ENCODE data around the gene ZNF646.
"Not testable (repeated sequence)": the region's sequence is repeated elsewhere in the genome, so short reads cannot be mapped to it uniquely, and the experiment has no call there.

Gene ZNF646

GRCh38 chr16:31092330-31092729 is 18.1 kb downstream of the ZNF646 start:
- no peak for DNase-seq (ENCODE audit: insufficient read length, low spot score)
- TF ChIP-seq, protein P1, sequence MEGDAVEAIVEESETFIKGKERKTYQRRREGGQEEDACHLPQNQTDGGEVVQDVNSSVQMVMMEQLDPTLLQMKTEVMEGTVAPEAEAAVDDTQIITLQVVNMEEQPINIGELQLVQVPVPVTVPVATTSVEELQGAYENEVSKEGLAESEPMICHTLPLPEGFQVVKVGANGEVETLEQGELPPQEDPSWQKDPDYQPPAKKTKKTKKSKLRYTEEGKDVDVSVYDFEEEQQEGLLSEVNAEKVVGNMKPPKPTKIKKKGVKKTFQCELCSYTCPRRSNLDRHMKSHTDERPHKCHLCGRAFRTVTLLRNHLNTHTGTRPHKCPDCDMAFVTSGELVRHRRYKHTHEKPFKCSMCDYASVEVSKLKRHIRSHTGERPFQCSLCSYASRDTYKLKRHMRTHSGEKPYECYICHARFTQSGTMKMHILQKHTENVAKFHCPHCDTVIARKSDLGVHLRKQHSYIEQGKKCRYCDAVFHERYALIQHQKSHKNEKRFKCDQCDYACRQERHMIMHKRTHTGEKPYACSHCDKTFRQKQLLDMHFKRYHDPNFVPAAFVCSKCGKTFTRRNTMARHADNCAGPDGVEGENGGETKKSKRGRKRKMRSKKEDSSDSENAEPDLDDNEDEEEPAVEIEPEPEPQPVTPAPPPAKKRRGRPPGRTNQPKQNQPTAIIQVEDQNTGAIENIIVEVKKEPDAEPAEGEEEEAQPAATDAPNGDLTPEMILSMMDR (IDR thresholded peaks at IDR 0.05; ENCODE audit: insufficient read depth, missing control alignments): no peak

GRCh38 chr16:31093132-31093703 is 19.0 kb downstream of the ZNF646 start:
- DNase-seq (ENCODE audit: insufficient read length, low spot score) (no peak), FAIRE-seq (no peak)
- TF ChIP-seq, protein P1 (IDR thresholded peaks at IDR 0.05; ENCODE audit: insufficient read depth, missing control alignments): no peak

More at GRCh38 chr16:31092330-31092729, 18.1 kb downstream of the ZNF646 start:
- no peak for FAIRE-seq

GRCh38 chr16:31094088-31094423 is 19.8 kb downstream of the ZNF646 start:
- FAIRE-seq: no peak
- DNase-seq (ENCODE audit: insufficient read length, low spot score): no peak

DNA sequence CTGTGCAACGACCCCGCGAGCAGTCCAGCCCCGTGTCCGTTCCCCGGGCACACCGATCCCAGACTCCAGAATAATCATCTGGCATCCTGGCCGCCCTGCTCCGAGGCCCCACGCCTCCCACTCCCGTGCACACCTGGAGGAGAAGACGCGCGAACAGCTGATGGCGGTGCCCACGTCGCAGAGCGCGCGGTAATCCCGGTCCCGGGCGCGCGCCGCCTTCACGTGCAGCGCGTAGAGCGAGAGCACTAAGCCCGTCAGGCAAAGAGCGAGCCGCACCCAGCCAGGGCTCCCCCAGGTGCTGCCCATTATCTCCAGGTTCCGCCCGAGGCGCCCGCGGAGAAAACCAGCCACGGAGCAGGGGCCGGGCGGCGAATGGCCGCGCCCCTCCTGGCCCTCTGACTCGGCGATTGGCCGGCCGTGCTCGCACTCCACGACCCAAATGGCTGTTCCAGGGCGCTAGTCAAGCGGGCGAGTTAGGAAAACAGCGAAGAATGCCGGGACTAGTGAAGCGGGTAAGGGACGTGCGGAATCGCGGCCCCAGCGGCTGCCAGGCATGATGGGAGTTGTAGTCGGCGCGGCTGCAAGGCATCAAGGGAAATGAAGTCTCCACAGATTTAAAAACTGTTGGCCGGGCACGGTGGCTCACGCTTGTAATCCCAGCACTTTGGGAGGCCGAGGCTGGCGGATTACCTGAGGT is 20.4 kb downstream of the ZNF646 start, which contains the start of gene VKORC1:
Gene VKORC1 (minus strand): TSS at position 374 of the 697 bp plus-strand sequence. CDS start 68 bp downstream, at position 306.
- peak; percentile 53 for DNase-seq (ENCODE audit: insufficient read length, low spot score)
- no peak for FAIRE-seq
- TF ChIP-seq, protein P1 (IDR thresholded peaks at IDR 0.05; ENCODE audit: insufficient read depth, missing control alignments): no peak

More at GRCh38 chr16:31094088-31094423, 19.8 kb downstream of the ZNF646 start:
- TF ChIP-seq, protein P1 (IDR thresholded peaks at IDR 0.05; ENCODE audit: insufficient read depth, missing control alignments): no peak

DNA sequence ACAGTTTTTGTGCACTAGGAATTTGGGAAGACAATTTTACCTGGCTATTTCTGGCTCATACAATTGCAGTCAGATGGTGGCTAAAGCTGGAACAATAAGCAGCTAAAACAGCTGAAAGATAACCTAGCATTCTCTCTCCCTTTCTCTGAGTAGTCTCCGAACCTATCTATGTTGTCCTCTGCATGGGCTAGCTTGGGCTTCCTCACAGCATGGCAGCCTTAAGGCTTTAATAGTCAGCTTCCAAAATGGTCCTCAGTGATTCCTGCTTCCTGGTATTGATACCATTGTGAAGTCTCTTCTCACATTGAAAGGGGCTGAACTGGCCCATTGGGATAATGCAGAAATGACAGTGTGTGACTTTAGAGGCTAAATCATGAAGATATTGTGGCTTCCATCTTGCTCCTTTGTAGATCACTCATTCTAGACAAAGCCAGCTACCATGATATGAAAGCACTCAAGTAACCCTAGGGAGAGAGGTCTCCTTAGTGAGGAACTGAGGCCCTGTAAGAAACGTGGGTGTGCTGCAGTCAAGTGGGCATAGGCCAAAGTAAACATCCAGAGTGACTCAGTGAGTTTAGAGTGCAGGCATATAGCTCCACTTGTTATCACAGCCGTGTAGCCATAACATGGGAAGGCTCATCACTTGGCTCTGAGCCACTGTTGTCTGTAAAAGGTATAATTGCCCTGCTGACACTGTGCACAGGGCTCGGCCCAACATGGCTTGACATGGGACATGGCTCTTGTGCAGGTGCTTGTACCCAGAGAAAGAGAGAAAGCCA is 25.8 kb downstream of the ZNF646 start:
- DNase-seq (ENCODE audit: insufficient read length, low spot score) (no peak), FAIRE-seq (no peak)
- TF ChIP-seq, protein P1 (IDR thresholded peaks at IDR 0.05; ENCODE audit: insufficient read depth, missing control alignments): no peak

DNA sequence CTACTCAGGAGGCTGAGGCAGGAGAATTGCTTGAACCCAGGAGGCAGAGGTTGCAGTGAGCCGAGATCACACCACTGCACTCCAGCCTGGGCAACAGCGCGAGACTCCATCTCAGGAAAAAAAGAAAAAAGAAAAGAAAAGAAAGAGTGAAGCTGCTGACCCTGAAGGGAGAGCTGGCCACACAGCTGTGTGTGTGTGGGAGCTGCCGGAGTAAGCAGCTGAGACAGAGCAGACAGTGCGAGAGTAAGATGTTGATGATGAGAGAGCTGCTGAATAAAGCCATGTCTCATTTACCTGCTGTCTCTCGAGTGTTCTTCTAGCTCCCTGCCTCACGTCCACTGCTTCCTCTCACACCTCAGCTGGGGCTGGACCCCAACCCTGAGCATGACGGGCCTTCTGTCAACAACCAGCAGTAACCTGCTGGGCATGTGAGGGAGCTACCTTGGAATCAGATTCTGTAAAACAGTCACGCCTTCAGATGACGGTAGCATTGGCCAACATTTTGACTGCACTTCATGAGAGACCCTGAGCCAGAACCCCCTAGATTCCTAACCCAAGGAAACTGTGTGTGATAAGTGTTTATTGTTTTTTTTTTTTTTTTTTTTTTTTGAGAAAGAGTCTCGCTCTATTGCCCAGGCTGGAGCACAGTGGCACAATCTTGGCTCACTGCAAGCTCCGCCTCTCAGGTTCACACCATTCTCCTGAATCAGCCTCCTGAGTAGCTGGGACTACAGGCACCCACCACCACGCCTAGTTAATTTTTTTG is 26.8 kb downstream of the ZNF646 start:
- DNase-seq (ENCODE audit: insufficient read length, low spot score); FAIRE-seq: not testable (repeated sequence)

DNA sequence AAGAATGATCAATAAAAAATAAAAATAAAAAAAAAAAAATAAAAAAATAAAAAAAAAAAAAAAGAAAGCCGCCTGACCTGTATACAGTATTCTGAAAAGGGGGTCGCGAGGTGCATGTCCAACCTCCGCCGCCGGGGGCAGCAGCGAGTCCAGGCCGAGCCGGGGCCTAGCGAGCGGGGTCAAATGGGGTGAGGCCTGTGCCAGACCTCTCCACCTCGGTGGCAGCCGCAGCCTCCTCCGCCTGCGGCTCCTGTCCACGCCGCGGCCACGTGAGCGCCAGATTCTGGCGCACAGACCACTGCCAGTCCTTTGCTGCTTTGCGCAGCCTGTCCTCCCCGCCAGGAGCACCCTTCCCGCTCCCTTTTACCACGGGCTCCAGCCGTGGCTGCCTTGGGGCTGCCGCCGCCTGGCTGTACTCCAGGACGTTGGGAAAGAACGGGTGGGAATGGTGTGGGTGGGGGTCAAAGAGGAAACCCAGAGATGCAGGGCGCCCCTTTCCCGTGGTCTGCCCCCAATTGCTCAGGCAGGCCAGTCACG is 31.5 kb downstream of the ZNF646 start:
- TF ChIP-seq, protein P1 (IDR thresholded peaks at IDR 0.05; ENCODE audit: insufficient read depth, missing control alignments): peak; percentile 42
- DNase-seq (ENCODE audit: insufficient read length, low spot score) (no peak), FAIRE-seq (no peak)

Data from D721Med (cell line).